A673 (cell line): Measurements from ENCODE around the gene MGME1.

Experiments
- CTCF ChIP-seq: fragments of 300-800, 200-600 bp; sonication (generic); conservative IDR thresholded peaks from 2 replicates; pipeline ENCODE4 v1.5.1; 2017; ENCODE audit warnings: low read depth, mild to moderate bottlenecking, antibody characterized with exemption, low read length, moderate library complexity, mixed read lengths
- EZH2 ChIP-seq: fragments of 200-600 bp; sonication (generic); IDR thresholded peaks from 2 replicates; pipeline ENCODE4 v1.6.1; 2017; ENCODE audit warnings: borderline replicate concordance, low read depth, mild to moderate bottlenecking, mixed read lengths, antibody characterized with exemption, low read length; ENCODE audit not compliant: poor library complexity, severe bottlenecking

- no peak for TF ChIP-seq CTCF
- no peak for TF ChIP-seq EZH2
Measured at GRCh38 chr20:17925940-17926300, 42.9 kb upstream of the MGME1 start.
